HepG2 (cell line): ENCODE data around the gene ALX4. TPM values are rescaled to one million over a fixed set of nuclear protein-coding genes. Genes with fewer than 3 reads are reported as not detected.

ENCODE experiments used
- ATAC-seq: fragments of 200-7000 bp; cut with Tn5 transposase; 3 replicates; pipeline ENCODE4 v1.9.1; 2020; ENCODE audit warnings: mild to moderate bottlenecking, moderate library complexity
- BruUV-seq: library from RNA; stranded (reverse); fragments of 400-500 nt; replicated peaks from 2 replicates; lab custom pipeline; 2021; lab: Mats Ljungman, UMichigan
- CTCF ChIA-PET: fragments of 300-600 bp; formaldehyde crosslinking; extraction: SDS; loops from one replicate; lab custom pipeline; 2021; ENCODE audit warnings: low total read pairs, inconsistent platforms, low intra/inter-chr PET ratio; lab: Yijun Ruan, JAX
- POLR2A ChIA-PET: fragments of 350-600 bp; sonication (Branson Sonifier 250); formaldehyde crosslinking; loops from one replicate; lab custom pipeline; 2020; ENCODE audit warnings: antibody characterized with exemption, inconsistent platforms; lab: Yijun Ruan, JAX
- DNase-seq: peaks from one replicate; pipeline ENCODE4 v3.0.0-alpha.2; 2015; ENCODE audit warnings: low spot score
- FAIRE-seq: peaks from 3 replicates; lab custom pipeline; 2011; peaks lifted over from hg19 to GRCh38; lab: Jason Lieb, UNC
- H2AFZ ChIP-seq: one replicate; pipeline ENCODE4 v1.6.1; 2011; ENCODE audit warnings: low read length, inconsistent platforms
- H3K27ac ChIP-seq: fragments of 300-600 bp; 3 replicates; pipeline ENCODE4 v1.8.0; 2011; ENCODE audit warnings: mixed run types, mild to moderate bottlenecking, mixed read lengths, low read length, inconsistent platforms; ENCODE audit not compliant: insufficient read depth; ENCODE audit errors: extremely low read length
- H3K27me3 ChIP-seq, 2 experiments: fragments of 200-600 bp in 1 of 2; 2 replicates in 1 of 2; 3 replicates in 1 of 2; pipeline versions ENCODE4 v1.6.0 to v1.8.0; 2011; ENCODE audit warnings: low read length in 2 of 2, mild to moderate bottlenecking in 2 of 2, moderate library complexity in 2 of 2, inconsistent platforms in 1 of 2; ENCODE audit not compliant: insufficient read depth in 2 of 2, control insufficient read depth in 1 of 2
- H3K36me3 ChIP-seq, 2 experiments: fragments of 200-600 bp in 1 of 2; replicated peaks in 1 of 2; 2 replicates in 1 of 2; 3 replicates in 1 of 2; pipeline versions ENCODE4 v1.5.1 to v1.8.0; 2011; ENCODE audit warnings: low read length in 2 of 2, inconsistent platforms in 1 of 2; ENCODE audit not compliant: insufficient read depth in 2 of 2, control insufficient read depth in 1 of 2
- H3K4me1 ChIP-seq: 2 replicates; pipeline ENCODE4 v1.5.1; 2012; ENCODE audit warnings: low read length, inconsistent platforms; ENCODE audit not compliant: insufficient read depth
- H3K4me2 ChIP-seq: 2 replicates; pipeline ENCODE4 v1.6.0; 2011; ENCODE audit warnings: low read depth, low read length, inconsistent platforms
- H3K4me3 ChIP-seq, 3 experiments: fragments of 200-600 bp in 1 of 3; sonication (generic), shearing (Covaris generic) in 1 of 3; replicated peaks in 1 of 3; 2 replicates each; pipeline ENCODE4 v1.5.1; 2011 to 2016; ENCODE audit warnings: low read length in 3 of 3, inconsistent platforms in 2 of 3, low read depth in 2 of 3, mild to moderate bottlenecking in 2 of 3, control low read depth in 1 of 3, mixed read lengths in 1 of 3; ENCODE audit not compliant: insufficient read depth in 1 of 3
- H3K79me2 ChIP-seq: one replicate; pipeline ENCODE4 v1.6.1; 2011; ENCODE audit warnings: low read length, inconsistent platforms; ENCODE audit not compliant: insufficient read depth
- H3K9ac ChIP-seq: 2 replicates; pipeline ENCODE4 v1.6.0; 2011; ENCODE audit warnings: mild to moderate bottlenecking, low read depth, low read length, inconsistent platforms; ENCODE audit not compliant: insufficient read depth
- H3K9me3 ChIP-seq: 2 replicates; pipeline ENCODE4 v1.5.1; 2012; ENCODE audit warnings: mild to moderate bottlenecking, low read length
- H4K20me1 ChIP-seq: 2 replicates; pipeline ENCODE4 v1.6.0; 2011; ENCODE audit warnings: inconsistent platforms, mild to moderate bottlenecking, low read length, moderate library complexity; ENCODE audit not compliant: insufficient read depth
- ATF7-NPFF ChIP-seq: sonication (generic); formaldehyde crosslinking; IDR thresholded peaks from 2 replicates; pipeline ENCODE4 v1.8.1; 2023; ENCODE audit warnings: mild to moderate bottlenecking, low read depth, missing genetic modification reagents, moderate library complexity
- BHLHE40 ChIP-seq: IDR thresholded peaks from 2 replicates; pipeline ENCODE4 v1.6.1; 2011; ENCODE audit warnings: low read length, improper control_type of control experiment
- HNF4A ChIP-seq: sonication (generic); formaldehyde crosslinking; IDR thresholded peaks from 2 replicates; pipeline ENCODE4 v1.4.0; 2020; ENCODE audit warnings: missing genetic modification reagents
- HNRNPH1 ChIP-seq: fragments of 200-400 bp; formaldehyde crosslinking; optimal IDR thresholded peaks from 2 replicates; pipeline ENCODE3; 2017; ENCODE audit warnings: mild to moderate bottlenecking, low read depth, low read length
- RXRA ChIP-seq: sonication (generic); formaldehyde crosslinking; IDR thresholded peaks from 2 replicates; pipeline ENCODE4 v1.5.1; 2020; ENCODE audit warnings: missing genetic modification reagents
- ZNF589 ChIP-seq: sonication (generic); formaldehyde crosslinking; conservative IDR thresholded peaks from 2 replicates; pipeline ENCODE4 v1.8.0; 2022; ENCODE audit warnings: mild to moderate bottlenecking, moderate library complexity, missing genetic modification reagents
- ZNF616 ChIP-seq: sonication (generic); formaldehyde crosslinking; IDR thresholded peaks from 2 replicates; pipeline ENCODE4 v1.5.0; 2020; ENCODE audit warnings: low read depth, mild to moderate bottlenecking, missing genetic modification reagents
- ZNF816 ChIP-seq: sonication (generic); formaldehyde crosslinking; IDR thresholded peaks from 2 replicates; pipeline ENCODE4 v1.8.0; 2022; ENCODE audit warnings: missing genetic modification reagents, mild to moderate bottlenecking, borderline replicate concordance
- WGBS: methylation state at CpG from one replicate; pipeline ENCODE4 v1.1.6; 2017; ENCODE audit warnings: low lambda C conversion rate; 5-methylcytosine and 5-hydroxymethylcytosine counted together
- in situ Hi-C: cut with HindIII; loops from 2 replicates; pipeline ENCODE4 v1.10.0; 2017; ENCODE audit warnings: low pct_unique_long_range_greater_than_20kb; ENCODE audit not compliant: extremely low pct_ligation_motif_present
- intact Hi-C: fragments of 100-400 bp; cut with micrococcal nuclease; formaldehyde crosslinking; loops from one replicate; pipeline ENCODE4 v1.10.0; 2022; ENCODE audit not compliant: unreplicated experiment
- polyA plus RNA-seq, 8 experiments: library from polyadenylated mRNA; depleted of rRNA in 3 of 8; stranded (reverse) in 7 of 8; unstranded in 1 of 8; fragments of >200 nt; fragmentation: Illumina TruSeq in 4 of 8; extraction: Trizol in 4 of 8; gene quantifications; 2 replicates each; pipeline versions ENCODE4 v1.2.1 to v1.2.3, GENCODE V29; 2011 to 2016; ENCODE audit warnings: low read depth in 4 of 8, missing spikeins in 1 of 8, mixed read lengths in 1 of 8; ENCODE audit not compliant: insufficient read depth in 1 of 8
- total RNA-seq, 5 experiments: library from RNA; depleted of rRNA; stranded (reverse); fragments of >200 nt; fragmentation: Illumina TruSeq; extraction: Trizol; gene quantifications; 2 replicates each; pipeline ENCODE4 v1.2.3, GENCODE V29; 2016; ENCODE audit warnings: low read depth in 1 of 5

The ALX4 gene
- total and polyA plus RNA-seq, 2 of the 13 experiments (the other 11 are each of a cell fraction or from before 2014, with no cell fraction given): not detected

DNA sequence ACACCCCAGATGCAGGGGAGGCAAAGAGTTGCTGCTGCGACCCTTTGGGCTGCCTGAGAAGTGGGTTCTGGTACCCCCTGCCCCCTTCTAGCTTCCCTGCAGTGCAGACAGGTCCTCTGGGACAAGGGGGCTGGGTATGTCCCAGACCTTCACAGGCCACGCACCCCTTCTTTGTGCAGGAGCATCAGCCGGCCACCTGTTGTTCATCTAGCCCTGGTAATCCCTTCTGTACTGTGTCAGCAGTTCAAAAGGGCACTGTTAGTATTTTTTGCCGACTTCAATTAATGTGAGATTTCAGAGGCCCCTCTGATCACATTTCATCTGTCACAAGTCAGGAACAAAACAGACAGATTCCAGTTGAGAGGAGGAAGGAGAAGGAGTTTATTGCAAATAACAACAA, 49.9 kb downstream of the ALX4 start:
- FAIRE-seq: no peak
- CTCF ChIA-PET: no interaction called here
- no TSS peak for BruUV-seq

DNA sequence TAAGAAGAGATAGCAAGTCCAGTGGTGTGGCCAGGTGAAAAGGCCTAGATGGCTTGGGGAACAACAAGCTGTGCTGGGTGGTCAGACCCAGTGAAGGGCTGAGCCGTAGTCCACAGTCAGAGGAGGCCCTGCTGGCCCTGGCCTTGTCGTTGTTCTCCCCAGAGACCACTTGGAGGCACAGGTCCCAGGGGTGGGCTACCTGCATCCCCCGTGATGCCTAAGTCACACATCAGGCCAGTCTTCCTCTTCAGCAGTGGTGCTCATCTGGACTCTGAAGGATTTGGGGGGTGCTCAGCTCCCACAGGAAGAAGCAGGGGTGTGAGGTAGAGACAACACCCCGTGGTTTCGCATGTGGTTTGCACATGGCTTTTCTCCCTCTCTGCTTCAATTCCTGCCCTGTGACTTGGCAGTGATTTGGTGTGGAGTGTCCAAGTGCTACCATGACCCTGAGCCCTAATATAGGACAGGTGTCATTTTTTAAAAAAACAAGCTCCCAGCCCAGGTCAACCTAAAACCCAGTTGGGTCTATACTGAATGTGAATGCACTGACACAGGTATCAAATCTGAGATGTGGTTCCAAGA, 51.0 kb downstream of the ALX4 start:
- TF ChIP-seq BHLHE40: no peak
- TF ChIP-seq ATF7-NPFF (CRISPR knock-in tag): no peak
- TF ChIP-seq ZNF589: no peak
- no peak for TF ChIP-seq ZNF816 (CRISPR knock-in tag)
- no peak for TF ChIP-seq ZNF616 (CRISPR knock-in tag)
- H3K4me3 ChIP-seq: no peak overlapping the region
- H3K9me3 ChIP-seq: no peaks in the 10 kb centered on the region
- in situ Hi-C loops: no loop called here
- peaks cover 41% of the 10 kb centered on the region for H3K4me1 ChIP-seq
- no peaks in the 10 kb centered on the region for H3K36me3 ChIP-seq
- no peak overlapping the region for H3K4me2 ChIP-seq
- H3K79me2 ChIP-seq: no peaks in the 10 kb centered on the region
- no peaks in the 10 kb centered on the region; a peak in 1 of 5 replicates for H3K27me3 ChIP-seq
- H3K27ac ChIP-seq: no peak overlapping the region
- ATAC-seq (no peak), DNase-seq (no peak), FAIRE-seq (no peak)
- BruUV-seq: no TSS peak
- no peak overlapping the region for H3K9ac ChIP-seq
- ChIA-PET POLR2A (no interaction called here), CTCF (no interaction called here)
- WGBS: 60% methylated on average over 3 of the region's 5 CpGs
- H4K20me1 ChIP-seq: no peaks in the 10 kb centered on the region
- intact Hi-C loops: no loop called here
- no peak overlapping the region for H2AFZ ChIP-seq

More for the DNA sequence above, 49.9 kb downstream of the ALX4 start:
- intact Hi-C loops: no loop called here
- Histone ChIP-seq H3K36me3 (no peaks in the 10 kb centered on the region), H3K27me3 (no peaks in the 10 kb centered on the region; a peak in 2 of 5 replicates), H3K4me2 (no peak overlapping the region), H3K9ac (no peak overlapping the region), H3K79me2 (no peaks in the 10 kb centered on the region), H3K4me3 (no peak overlapping the region), H4K20me1 (no peaks in the 10 kb centered on the region), H3K27ac (no peak overlapping the region), H2AFZ (no peak overlapping the region), H3K4me1 (peaks cover 41% of the 10 kb centered on the region), H3K9me3 (no peaks in the 10 kb centered on the region)
- TF ChIP-seq RXRA: no peak
- 0 out of 2 replicates have a peak, but pooled peaks have one; percentile 7 for TF ChIP-seq HNF4A
- no peak for TF ChIP-seq HNRNPH1
- WGBS: 9% methylated on average over 3 of the region's 4 CpGs
- POLR2A ChIA-PET: no interaction called here
- in situ Hi-C loops: no loop called here
- no peak for DNase-seq
- no peak; the same call in 2 of the 3 replicates for ATAC-seq
